Upper lobe of left lung (tissue), 6 donors: ENCODE data around the gene IFT27. TPM values are rescaled to one million over a fixed set of nuclear protein-coding genes. Genes with fewer than 3 reads are reported as not detected.

ENCODE experiments used
- ATAC-seq, 2 donors: fragments of 200-7000 bp; cut with Tn5 transposase; one replicate each; pipeline ENCODE4 v1.9.1; 2022; ENCODE audit warnings: mild to moderate bottlenecking in 2 of 2, moderate library complexity in 2 of 2; ENCODE audit not compliant: low FRiP score in 2 of 2
- DNase-seq, 2 donors: peaks; one replicate each; pipeline ENCODE4 v3.0.0-alpha.2; 2019 to 2020
- H3K27ac ChIP-seq, 4 donors: fragments of 200-600 bp; sonication (generic); one replicate each; pipeline ENCODE4 v1.5.1; 2016 to 2019
- H3K27me3 ChIP-seq, 4 donors: fragments of 200-600 bp; sonication (generic); one replicate each; pipeline ENCODE4 v1.5.1; 2017 to 2019
- H3K36me3 ChIP-seq, 4 donors: fragments of 200-600 bp; sonication (generic); one replicate each; pipeline ENCODE4 v1.5.1; 2016 to 2019
- H3K4me1 ChIP-seq, 4 donors: fragments of 200-600 bp; sonication (generic); one replicate each; pipeline ENCODE4 v1.5.1; 2018 to 2019
- H3K4me3 ChIP-seq, 4 donors: fragments of 200-600 bp; sonication (generic); one replicate each; pipeline ENCODE4 v1.5.1; 2017 to 2019; ENCODE audit warnings: mild to moderate bottlenecking in 2 of 4, moderate library complexity in 1 of 4
- H3K9me3 ChIP-seq, 4 donors: fragments of 200-600 bp; sonication (generic); one replicate each; pipeline ENCODE4 v1.5.1; 2018 to 2019
- EP300 ChIP-seq, 4 donors: sonication (generic); formaldehyde crosslinking; IDR thresholded peaks; one replicate each; pipeline ENCODE4 v1.5.1; 2017; ENCODE audit warnings: antibody characterized with exemption in 4 of 4, control low read depth in 2 of 4
- POLR2A ChIP-seq, 4 donors: fragments of 450-650 bp; IDR thresholded peaks; one replicate each; pipeline ENCODE4 v1.5.1; 2016 to 2017; ENCODE audit warnings: antibody characterized with exemption in 4 of 4, mild to moderate bottlenecking in 2 of 4
- POLR2AphosphoS5 ChIP-seq, 2 donors: sonication (generic); formaldehyde crosslinking; IDR thresholded peaks; one replicate each; pipeline ENCODE4 v1.5.1; 2017; ENCODE audit warnings: antibody characterized with exemption in 2 of 2
- WGBS, 2 donors: methylation state at CpG; one replicate each; pipeline ENCODE4 v1.1.5; 2017 to 2018; 5-methylcytosine and 5-hydroxymethylcytosine counted together
- total RNA-seq, 6 donors: library from RNA; depleted of rRNA in 4 of 6; stranded (reverse); fragments of >200 nt in 4 of 6; gene quantifications; one replicate each; pipeline versions ENCODE4 v1.1.0 to v1.2.1, GENCODE V29; 2016 to 2021
- TF ChIP-seq, protein P1 (sequence below), 6 experiments: fragments of 450-650 bp in 4 of 6; fragments of 200-600 bp in 2 of 6; sonication (generic) in 2 of 6; IDR thresholded peaks; one replicate each; pipeline ENCODE4 v1.5.1; 2016 to 2019; ENCODE audit warnings: antibody characterized with exemption in 6 of 6
- donor health status: DM: no; HTN: no; CAD: no; lungs with moderate emphysema.
- donor health status: DM: no; HTN: yes; CAD: no; lungs with severe emphysema.

Gene IFT27
- total RNA-seq, 6 donors from 2014 or later, result 12.6 to 43.0 (median 27.4) TPM

GRCh38 chr22:36724836-36725235, 51.1 kb downstream of the IFT27 start:
- ATAC-seq, result no peak
- Histone ChIP-seq H3K27ac (no peak overlapping the region), H3K36me3 (no peaks in the 10 kb centered on the region), H3K9me3 (no peaks in the 10 kb centered on the region), H3K4me3 (no peak overlapping the region), H3K4me1 (no peaks in the 10 kb centered on the region), H3K27me3 (peaks cover 0 to 6% (median 0%) of the 10 kb centered on the region in 4 donors)
- 79 to 89% methylated on average over 2 to 4 of the region's 4 CpGs for WGBS, 2 donors
- TF ChIP-seq POLR2AphosphoS5 (IDR thresholded peaks at IDR 0.05) (no peak), POLR2A (IDR thresholded peaks at IDR 0.05) (no peak), EP300 (IDR thresholded peaks at IDR 0.05) (no peak)
- TF ChIP-seq, protein P1, sequence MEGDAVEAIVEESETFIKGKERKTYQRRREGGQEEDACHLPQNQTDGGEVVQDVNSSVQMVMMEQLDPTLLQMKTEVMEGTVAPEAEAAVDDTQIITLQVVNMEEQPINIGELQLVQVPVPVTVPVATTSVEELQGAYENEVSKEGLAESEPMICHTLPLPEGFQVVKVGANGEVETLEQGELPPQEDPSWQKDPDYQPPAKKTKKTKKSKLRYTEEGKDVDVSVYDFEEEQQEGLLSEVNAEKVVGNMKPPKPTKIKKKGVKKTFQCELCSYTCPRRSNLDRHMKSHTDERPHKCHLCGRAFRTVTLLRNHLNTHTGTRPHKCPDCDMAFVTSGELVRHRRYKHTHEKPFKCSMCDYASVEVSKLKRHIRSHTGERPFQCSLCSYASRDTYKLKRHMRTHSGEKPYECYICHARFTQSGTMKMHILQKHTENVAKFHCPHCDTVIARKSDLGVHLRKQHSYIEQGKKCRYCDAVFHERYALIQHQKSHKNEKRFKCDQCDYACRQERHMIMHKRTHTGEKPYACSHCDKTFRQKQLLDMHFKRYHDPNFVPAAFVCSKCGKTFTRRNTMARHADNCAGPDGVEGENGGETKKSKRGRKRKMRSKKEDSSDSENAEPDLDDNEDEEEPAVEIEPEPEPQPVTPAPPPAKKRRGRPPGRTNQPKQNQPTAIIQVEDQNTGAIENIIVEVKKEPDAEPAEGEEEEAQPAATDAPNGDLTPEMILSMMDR (IDR thresholded peaks at IDR 0.05), result no peak
- no peak for DNase-seq

- H3K27ac ChIP-seq, result no peak overlapping the region
- H3K9me3 ChIP-seq, result no peaks in the 10 kb centered on the region
- H3K4me3 ChIP-seq, result no peak overlapping the region
- peaks cover 0 to 6% (median 0%) of the 10 kb centered on the region in 4 donors for H3K27me3 ChIP-seq
- no peak for DNase-seq
- no peaks in the 10 kb centered on the region for H3K36me3 ChIP-seq
- H3K4me1 ChIP-seq, result no peaks in the 10 kb centered on the region
- ATAC-seq, result no peak
- TF ChIP-seq POLR2AphosphoS5 (IDR thresholded peaks at IDR 0.05) (no peak), POLR2A (IDR thresholded peaks at IDR 0.05) (no peak), EP300 (IDR thresholded peaks at IDR 0.05) (no peak)
- TF ChIP-seq, protein P1 (IDR thresholded peaks at IDR 0.05), result no peak
These were observed 53.9 kb downstream of the IFT27 start for GRCh38 chr22:36722055-36722454.

GRCh38 chr22:36715647-36716046, 60.3 kb downstream of the IFT27 start:
- TF ChIP-seq, protein P1 (IDR thresholded peaks at IDR 0.05), result no peak
- no peak for TF ChIP-seq POLR2AphosphoS5 (IDR thresholded peaks at IDR 0.05)
- TF ChIP-seq POLR2A (IDR thresholded peaks at IDR 0.05), result no peak
- no peak for TF ChIP-seq EP300 (IDR thresholded peaks at IDR 0.05)
- Histone ChIP-seq H3K27ac (no peak overlapping the region), H3K4me1 (no peaks in the 10 kb centered on the region), H3K27me3 (no peaks in the 10 kb centered on the region), H3K4me3 (no peak overlapping the region), H3K36me3 (no peaks in the 10 kb centered on the region), H3K9me3 (no peaks in the 10 kb centered on the region)
- DNase-seq (no peak), ATAC-seq (no peak)
- 73 to 88% methylated on average over 1 of the region's 1 CpG for WGBS, 2 donors

DNA sequence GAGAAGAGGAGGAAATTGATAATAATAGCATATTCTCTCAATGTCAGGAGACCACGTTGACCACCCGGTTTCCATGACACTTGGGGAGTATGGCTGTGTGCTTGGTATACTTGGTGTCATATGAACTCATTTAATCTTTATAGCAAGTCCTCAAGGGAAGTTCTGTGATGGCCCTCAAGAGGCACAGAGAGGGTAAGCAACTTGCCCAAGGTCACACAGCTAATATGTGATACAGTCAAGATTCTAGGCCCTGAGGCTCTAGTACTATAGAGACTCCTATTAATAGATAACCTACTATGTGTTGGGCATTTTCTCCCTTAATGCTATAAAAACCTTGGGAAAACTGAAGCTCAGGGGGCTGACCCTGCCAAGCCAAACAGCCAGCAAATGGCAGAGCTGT, 61.8 kb downstream of the IFT27 start:
- 55 to 83% methylated on average over 2 of the region's 2 CpGs for WGBS, 2 donors
- Histone ChIP-seq H3K27ac (no peak overlapping the region), H3K27me3 (no peaks in the 10 kb centered on the region), H3K4me3 (no peak overlapping the region), H3K36me3 (no peaks in the 10 kb centered on the region), H3K4me1 (no peaks in the 10 kb centered on the region), H3K9me3 (no peaks in the 10 kb centered on the region)
- DNase-seq (no peak), ATAC-seq (no peak)
- TF ChIP-seq, protein P1 (IDR thresholded peaks at IDR 0.05), result no peak
- TF ChIP-seq POLR2A (IDR thresholded peaks at IDR 0.05), result no peak

DNA sequence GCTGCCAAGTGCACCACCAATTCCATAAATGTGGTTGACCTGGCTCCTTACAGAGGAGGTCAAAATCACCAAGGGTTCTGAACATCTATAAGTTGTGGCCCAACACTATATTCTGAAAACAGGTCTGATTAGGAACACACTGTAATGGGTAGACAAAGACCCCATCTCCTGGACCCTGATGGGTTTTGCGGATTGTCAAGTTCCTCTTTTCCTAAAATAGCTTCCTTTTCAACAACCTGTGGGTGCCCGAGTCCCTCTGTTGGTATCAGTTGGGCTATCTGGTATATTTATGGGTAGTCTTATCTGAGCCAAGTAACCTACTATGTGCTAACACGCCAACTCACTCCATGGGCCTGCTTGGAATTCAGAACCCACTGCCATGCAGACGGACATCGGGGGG, 62.5 kb downstream of the IFT27 start:
- H3K9me3 ChIP-seq, result no peaks in the 10 kb centered on the region
- H3K27me3 ChIP-seq, result no peaks in the 10 kb centered on the region
- DNase-seq (no peak), ATAC-seq (no peak)
- no peaks in the 10 kb centered on the region for H3K4me1 ChIP-seq
- no peak overlapping the region for H3K27ac ChIP-seq
- no peak overlapping the region for H3K4me3 ChIP-seq
- H3K36me3 ChIP-seq, result no peaks in the 10 kb centered on the region
- TF ChIP-seq EP300 (IDR thresholded peaks at IDR 0.05) (no peak), POLR2AphosphoS5 (IDR thresholded peaks at IDR 0.05) (no peak)
- TF ChIP-seq, protein P1 (IDR thresholded peaks at IDR 0.05), result no peak
- 69 to 92% methylated on average over 5 of the region's 5 CpGs for WGBS, 2 donors
